Stimulated activated memory B cell treated with anti-CD40 and anti-IgM and Interleukin-4, amounts not matched to agents 10 μg/mL and 1 μg/mL and 100 μg/mL, for 72 hours (primary cell): ENCODE data around the gene ZFTA.

Experiments used
- ATAC-seq: fragments of 150-1000 bp; cut with Tn5 transposase; 2 replicates; pipeline ENCODE4 v1.10.0; 2021
- H3K27ac Mint-ChIP-seq: one replicate; pipeline ENCODE4 v1.8.0; 2022; ENCODE audit warnings: mild to moderate bottlenecking, mixed read lengths
- H3K27me3 Mint-ChIP-seq: one replicate; pipeline ENCODE4 v1.8.0; 2022; ENCODE audit warnings: mixed read lengths
- H3K36me3 Mint-ChIP-seq: one replicate; pipeline ENCODE4 v1.8.0; 2022; ENCODE audit warnings: mixed read lengths
- H3K4me1 Mint-ChIP-seq: one replicate; pipeline ENCODE4 v1.8.0; 2022; ENCODE audit warnings: mixed read lengths
- H3K4me3 Mint-ChIP-seq: one replicate; pipeline ENCODE4 v1.8.0; 2022; ENCODE audit warnings: mild to moderate bottlenecking, moderate library complexity, mixed read lengths
- H3K9me3 Mint-ChIP-seq: one replicate; pipeline ENCODE4 v1.8.0; 2022; ENCODE audit warnings: mixed read lengths

The ZFTA gene

DNA sequence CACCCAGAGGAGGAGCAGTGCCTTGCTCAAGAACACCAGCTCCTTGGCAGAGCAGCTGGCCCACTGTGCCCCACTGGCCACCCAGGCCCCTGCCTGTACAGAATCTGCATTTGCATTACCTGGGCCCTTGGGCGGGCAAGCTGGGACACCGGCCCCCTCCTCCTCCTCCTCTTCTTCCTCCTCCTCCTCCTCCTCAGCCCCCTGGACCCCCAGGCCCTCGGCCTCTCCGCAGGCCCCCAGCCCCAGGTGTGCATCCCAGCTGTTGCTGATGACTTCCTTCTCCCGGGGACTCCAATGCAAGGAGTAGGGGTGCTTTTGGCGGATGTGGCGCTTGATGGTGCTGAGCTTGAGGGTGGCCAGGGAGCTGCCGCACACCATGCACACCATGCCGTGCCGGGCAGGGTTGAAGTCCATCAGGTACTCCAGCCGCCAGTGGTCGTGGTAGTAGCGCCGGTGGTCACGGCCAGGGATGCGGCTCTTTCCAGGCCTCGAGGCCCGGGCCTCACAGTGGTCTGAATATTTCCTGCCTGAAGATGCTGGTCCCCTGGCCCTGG, 2.8 kb downstream of the ZFTA start:
- no peaks in the 10 kb centered on the region for H3K36me3 Mint-ChIP-seq
- peaks cover 25% of the 10 kb centered on the region for H3K4me1 Mint-ChIP-seq
- no peak for ATAC-seq
- no peaks in the 10 kb centered on the region for H3K9me3 Mint-ChIP-seq
- no peak overlapping the region for H3K4me3 Mint-ChIP-seq
- no peak overlapping the region for H3K27ac Mint-ChIP-seq
- no peaks in the 10 kb centered on the region for H3K27me3 Mint-ChIP-seq

DNA sequence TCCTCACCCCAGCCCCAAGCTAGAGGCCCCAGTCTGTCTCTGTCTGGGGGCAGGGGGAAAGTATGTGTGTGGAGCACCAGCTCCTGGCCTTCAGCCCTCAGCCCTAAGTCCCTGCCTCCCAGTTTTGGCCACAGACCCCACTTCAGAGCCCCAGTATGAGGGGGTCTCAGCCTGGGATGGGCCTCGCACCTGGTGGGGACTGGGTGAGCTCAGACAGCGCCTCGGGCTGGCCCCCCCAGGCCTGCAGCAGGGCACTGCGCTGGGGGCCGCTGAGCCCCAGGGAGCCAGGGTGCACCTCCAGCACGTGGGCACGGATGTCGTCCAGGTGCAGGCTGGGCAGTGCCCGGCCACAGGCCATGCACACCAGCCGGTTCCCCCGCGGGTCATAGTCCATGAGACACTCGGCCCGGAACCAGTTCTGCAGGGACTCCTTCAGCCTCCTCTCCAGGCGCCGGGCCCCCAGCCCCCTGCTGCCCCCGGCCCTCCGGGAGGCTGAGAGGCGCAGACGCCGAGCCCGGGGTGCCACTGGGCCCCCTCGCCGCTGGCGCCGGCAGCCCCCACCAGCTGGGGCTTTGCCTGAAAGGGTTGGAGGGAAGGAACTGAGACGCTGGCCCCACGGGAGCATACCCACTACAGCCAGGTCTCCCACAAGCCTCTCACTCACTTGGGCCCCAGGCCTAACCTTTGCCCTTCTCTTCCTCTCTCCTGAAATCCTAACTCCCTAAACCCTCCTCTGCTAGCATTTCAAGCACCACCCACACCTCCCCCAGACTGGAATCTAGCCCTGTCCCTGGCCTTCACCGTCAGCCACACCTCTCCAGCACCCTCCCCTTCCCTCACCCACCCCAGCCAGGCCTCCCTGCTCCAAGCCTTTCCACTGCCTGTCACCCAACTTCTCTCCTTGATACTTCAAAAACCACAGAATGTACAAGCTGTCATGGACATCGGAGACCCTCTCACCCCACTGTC, 3.6 kb downstream of the ZFTA start:
- Mint-ChIP-seq H3K27me3 (no peaks in the 10 kb centered on the region), H3K4me3 (no peak overlapping the region), H3K27ac (no peak overlapping the region), H3K36me3 (no peaks in the 10 kb centered on the region), H3K4me1 (peaks cover 20% of the 10 kb centered on the region), H3K9me3 (no peaks in the 10 kb centered on the region)
- ATAC-seq, result no peak

DNA sequence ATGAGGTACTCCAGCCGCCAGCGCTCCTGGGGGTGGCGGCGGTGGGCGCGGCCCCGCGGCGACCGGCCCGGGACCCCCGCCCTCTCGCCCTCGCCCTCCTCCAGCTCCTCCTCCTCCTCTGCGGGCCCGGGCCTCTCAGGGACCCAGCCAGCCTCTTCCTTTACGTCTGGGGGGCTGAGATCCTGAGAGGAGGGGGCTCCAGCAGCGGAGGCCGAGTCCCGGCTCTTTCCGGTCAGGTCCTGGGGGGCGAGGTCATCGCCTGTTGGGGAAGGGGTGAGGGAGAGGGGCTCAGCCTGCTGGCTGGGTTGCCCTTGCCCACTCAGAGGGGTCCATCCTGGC, 4.3 kb downstream of the ZFTA start:
- H3K27ac Mint-ChIP-seq, result no peak overlapping the region

DNA sequence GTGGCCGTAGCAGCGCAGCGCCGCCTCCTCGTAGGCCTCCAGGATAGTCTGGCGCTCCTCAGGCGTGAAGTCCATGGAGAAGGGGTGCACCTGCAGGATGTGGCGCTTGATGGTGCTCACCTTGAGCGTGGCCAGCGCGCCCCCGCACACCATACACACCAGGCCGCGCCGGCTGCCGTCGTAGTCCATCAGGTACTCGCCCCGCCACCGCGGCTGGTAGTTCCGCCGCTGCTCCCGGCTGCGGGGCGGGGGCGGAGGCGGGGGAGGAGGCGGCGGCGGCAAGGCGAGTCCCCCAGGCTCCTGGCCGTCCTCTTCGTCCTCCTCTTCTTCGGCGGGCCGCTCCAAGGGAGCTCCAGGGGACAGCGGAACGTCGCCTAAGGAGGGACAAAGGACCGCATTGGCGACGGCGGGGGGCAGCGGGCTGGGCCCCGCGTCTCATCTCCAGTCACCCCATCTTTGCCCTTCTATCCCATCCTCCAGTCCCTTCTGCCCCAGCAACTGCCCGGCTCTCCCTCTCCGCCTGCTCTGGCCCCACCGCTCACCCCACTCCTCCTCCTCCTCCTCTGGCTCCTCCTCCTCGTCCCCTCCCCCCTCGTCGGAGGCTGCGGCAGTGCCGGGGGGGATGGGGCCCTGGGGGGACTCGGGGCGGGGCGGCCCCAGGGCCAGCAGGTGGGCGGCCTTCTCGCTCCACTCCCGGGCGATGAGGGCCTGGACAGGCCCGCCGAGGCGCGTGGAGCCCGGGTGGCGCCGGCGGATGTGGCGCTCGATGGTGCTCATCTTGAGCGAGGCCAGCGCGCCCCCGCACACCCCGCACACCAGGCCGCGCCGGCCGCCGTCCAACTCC, 4.9 kb downstream of the ZFTA start:
- ATAC-seq, result peak; percentile 2
- H3K4me1 Mint-ChIP-seq, result peaks cover 19% of the 10 kb centered on the region
- no peaks in the 10 kb centered on the region for H3K9me3 Mint-ChIP-seq
- H3K27me3 Mint-ChIP-seq, result no peaks in the 10 kb centered on the region
- H3K4me3 Mint-ChIP-seq, result no peak overlapping the region
- H3K36me3 Mint-ChIP-seq, result no peaks in the 10 kb centered on the region
- no peak overlapping the region for H3K27ac Mint-ChIP-seq

More for the DNA sequence above, 4.3 kb downstream of the ZFTA start:
- Mint-ChIP-seq H3K4me3 (no peak overlapping the region), H3K27me3 (no peaks in the 10 kb centered on the region), H3K36me3 (no peaks in the 10 kb centered on the region), H3K4me1 (peaks cover 19% of the 10 kb centered on the region), H3K9me3 (no peaks in the 10 kb centered on the region)
- ATAC-seq, result no peak

DNA sequence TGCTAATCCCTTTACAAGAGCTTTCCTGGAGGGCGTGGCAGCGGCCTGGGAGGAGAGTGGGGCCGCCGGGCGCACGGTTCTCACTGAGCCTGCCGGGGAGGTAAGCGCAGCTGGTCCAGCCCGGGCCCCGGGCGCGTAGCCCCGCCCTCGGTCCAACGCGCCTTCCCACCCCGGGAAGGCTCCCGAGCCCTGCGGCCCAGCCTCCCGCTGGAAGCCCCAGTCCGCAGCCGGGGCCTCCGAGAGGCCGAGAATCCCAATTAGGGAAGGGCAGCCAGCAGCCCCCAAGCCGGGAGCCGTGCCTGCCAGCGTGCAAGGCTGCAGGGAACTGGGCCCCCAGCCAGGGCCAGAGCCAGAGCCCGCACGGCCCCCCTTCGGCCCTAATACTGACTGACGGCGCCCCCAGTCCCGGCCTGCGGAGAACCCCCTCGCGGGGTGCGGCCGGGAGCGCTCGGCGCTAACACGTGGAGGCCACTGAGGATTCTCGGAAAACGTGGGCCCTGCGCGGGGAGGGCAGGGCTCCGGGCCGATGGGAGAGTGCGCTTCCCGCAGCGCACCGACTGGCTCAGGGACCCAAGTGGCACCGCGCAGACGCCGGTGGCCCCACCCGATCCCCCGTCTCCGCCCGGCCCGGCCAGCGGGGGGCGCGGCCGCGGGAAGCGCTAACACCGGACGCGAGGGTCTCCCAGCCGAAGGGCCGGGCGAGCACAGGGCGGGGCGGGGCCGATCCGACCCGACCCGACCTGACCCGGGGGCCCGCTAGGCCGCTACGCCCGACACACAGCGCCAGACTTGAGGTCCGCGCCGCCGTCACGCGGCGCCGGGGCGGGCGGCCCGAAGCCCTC, 5.7 kb downstream of the ZFTA start:
- no peak overlapping the region for H3K4me3 Mint-ChIP-seq
- H3K9me3 Mint-ChIP-seq, result no peaks in the 10 kb centered on the region
- ATAC-seq, result peak; percentile 22
- H3K36me3 Mint-ChIP-seq, result no peaks in the 10 kb centered on the region
- no peaks in the 10 kb centered on the region for H3K27me3 Mint-ChIP-seq
- no peak overlapping the region for H3K27ac Mint-ChIP-seq
- peaks cover 18% of the 10 kb centered on the region for H3K4me1 Mint-ChIP-seq

DNA sequence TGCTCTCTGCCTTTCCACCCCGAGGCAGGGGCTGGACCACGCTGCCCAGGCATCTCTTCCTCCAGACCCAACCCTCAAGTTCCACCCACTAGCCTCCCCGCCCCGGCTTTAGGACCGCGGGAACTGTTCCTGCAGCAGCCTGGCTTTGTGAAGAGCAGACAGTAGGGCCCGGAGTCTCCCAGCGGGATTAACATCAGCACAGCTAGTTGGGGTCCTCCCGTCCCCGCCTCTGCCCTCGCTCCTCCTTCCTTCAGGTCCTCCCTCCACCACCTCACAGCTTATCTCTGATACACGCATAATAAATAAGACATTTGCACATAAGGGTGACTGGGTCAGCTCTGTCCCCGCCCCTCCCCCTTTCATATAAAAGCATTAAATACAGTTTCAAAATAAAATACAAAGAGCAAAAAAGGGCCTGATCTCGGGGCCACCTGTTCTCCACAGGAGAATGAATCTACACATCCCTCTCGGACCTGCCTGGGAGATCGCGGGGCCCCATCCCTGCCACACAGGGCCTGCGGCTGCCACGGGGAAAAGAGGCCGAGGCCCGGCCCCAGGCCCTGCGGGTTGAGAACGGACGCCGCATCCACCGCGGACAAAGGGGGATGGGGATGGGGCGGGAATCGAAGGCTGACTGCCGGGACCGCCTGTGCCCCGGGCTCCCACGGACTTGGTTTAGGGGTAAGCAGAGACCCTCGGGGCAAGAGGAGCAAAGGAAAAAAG, 6.5 kb downstream of the ZFTA start:
- no peaks in the 10 kb centered on the region for H3K36me3 Mint-ChIP-seq
- ATAC-seq, result no peak
- no peaks in the 10 kb centered on the region for H3K27me3 Mint-ChIP-seq
- no peak overlapping the region for H3K27ac Mint-ChIP-seq
- no peak overlapping the region for H3K4me3 Mint-ChIP-seq
- H3K4me1 Mint-ChIP-seq, result peaks cover 10% of the 10 kb centered on the region
- no peaks in the 10 kb centered on the region for H3K9me3 Mint-ChIP-seq

DNA sequence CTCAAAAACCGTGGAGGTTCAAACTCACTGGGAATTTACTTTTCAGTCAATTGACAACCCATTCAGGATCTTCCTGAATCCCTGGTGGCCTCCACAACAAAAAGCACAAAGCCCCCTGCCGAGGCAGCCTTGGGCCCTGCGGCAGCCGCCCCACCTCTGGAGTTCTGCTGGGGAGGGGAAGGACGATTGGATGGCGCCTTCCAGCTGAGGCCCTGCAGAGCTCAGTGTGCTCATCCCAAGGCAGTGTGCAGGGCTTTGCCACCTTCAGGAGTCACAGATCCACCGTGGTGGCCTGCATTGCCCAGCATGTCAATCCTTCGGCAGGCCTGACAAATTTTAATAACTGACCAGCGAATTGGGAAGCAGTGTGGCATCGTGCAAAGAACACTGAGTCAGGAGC, 7.4 kb downstream of the ZFTA start:
- Mint-ChIP-seq H3K4me3 (no peak overlapping the region), H3K4me1 (peaks cover under 1% of the 10 kb centered on the region), H3K27me3 (no peaks in the 10 kb centered on the region), H3K36me3 (no peaks in the 10 kb centered on the region), H3K9me3 (no peaks in the 10 kb centered on the region), H3K27ac (no peak overlapping the region)
- no peak for ATAC-seq

DNA sequence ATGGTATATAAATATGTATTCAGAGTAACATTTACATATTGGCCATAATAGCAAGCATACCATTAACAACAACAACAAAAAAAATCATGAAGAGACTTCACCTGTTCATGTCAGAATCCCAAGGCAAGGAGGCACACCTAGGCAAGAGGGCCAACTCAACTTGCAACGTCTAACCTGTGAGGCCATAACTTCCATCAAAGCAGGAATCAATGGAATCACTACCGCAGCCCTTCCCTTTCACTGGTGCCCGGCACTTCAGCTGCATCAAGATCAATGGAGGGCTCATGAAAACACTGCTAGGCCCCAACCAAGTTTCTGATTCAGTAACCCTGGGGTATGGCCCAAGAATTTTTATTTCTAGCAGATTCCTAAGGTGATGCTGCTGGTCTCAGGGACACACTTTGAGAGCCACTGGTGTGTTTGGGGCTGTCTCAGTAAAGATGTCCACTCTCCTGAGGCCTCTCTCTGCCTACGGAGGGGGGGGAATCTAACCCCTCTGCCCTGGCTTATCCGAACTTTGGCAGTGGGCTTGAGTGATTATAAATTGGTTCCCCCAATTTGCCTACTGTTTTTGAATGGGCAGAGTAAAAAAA, 8.0 kb downstream of the ZFTA start:
- Mint-ChIP-seq H3K4me1 (no peaks in the 10 kb centered on the region), H3K36me3 (no peaks in the 10 kb centered on the region), H3K27ac (no peak overlapping the region), H3K4me3 (no peak overlapping the region), H3K9me3 (no peaks in the 10 kb centered on the region), H3K27me3 (no peaks in the 10 kb centered on the region)
- no peak for ATAC-seq

DNA sequence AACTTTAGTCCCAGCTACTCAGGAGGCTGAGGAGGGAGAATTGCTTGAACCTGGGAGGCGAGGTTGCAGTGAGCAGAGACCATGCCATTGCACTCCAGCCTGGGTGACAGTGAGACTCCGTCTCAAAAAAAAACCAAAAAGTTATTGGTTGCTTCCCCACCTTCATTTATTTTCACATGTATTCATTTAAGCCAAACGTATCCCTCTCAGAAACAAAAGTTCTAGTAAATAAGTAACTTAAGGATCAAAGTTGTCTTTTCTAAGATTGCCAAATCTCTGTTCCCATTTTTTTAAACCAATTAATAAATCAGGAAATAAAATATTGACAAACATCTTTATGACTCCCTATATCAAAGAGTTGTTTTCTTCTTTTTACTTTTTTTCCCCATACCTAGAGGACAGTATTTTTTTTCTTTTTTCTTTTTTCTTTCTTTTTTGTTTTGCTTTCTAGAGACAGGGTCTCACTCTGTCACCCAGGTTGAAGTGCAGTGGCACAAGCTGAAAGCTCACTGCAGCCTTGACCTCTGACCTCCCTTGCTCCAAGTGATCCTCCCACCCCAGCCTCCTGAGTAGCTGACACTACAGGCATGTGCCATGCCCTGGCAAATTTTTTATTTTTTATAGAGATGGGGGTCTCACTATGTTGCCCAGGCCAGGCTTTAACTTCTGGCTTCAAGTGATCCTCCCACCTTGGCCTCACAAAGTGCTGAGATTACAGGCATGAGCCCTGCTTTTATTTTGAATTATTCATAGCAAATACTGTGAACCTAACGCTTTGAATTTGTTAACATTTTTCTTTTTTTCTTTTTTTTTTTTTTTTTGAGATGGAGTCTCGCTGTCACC, 11.4 kb downstream of the ZFTA start:
- no peak for ATAC-seq
- Mint-ChIP-seq H3K27me3 (no peaks in the 10 kb centered on the region), H3K36me3 (peaks cover 16% of the 10 kb centered on the region), H3K4me3 (no peak overlapping the region), H3K4me1 (no peaks in the 10 kb centered on the region), H3K9me3 (no peaks in the 10 kb centered on the region), H3K27ac (no peak overlapping the region)

DNA sequence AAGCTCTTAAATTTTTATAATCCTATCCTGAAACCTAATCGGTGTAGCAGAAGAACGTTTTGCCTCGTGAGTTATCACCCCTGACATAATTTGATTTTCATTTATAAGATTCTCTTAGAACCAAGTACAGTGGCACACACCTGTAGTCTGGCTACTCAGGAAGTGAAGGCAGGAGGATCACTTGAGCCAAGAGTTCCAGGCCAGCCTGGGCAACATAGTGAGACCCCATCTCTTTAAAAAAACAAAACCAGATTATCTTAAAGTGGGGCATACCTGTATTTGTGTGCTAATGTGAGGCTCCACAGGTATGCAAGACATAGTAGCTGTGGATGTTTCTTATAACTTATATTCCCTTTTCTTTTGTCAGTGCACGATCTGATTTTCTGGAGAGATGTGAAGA, 19.0 kb downstream of the ZFTA start:
- Mint-ChIP-seq H3K4me1 (no peaks in the 10 kb centered on the region), H3K4me3 (no peak overlapping the region), H3K27ac (no peak overlapping the region)

DNA sequence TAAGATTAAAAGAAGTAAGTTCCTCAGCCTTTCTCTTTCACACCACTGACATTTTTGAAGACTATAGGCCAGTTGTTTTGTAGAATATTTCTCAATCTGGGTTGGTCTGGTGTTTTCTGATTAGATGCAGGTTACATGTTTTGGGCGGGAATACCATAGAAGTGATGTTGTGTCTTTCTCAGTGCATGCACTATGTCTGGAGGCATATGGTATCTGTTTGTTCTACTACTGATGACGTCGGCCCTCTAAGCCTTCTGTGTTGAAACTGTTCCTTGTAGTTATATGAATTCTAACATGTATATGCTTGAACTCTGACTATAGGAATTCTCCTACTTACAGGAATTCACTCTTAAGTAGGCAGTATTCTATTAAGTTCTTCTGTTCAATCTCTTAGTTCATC, 21.6 kb downstream of the ZFTA start:
- Mint-ChIP-seq H3K9me3 (no peaks in the 10 kb centered on the region), H3K36me3 (peaks cover 15% of the 10 kb centered on the region), H3K27me3 (no peaks in the 10 kb centered on the region), H3K27ac (no peak overlapping the region), H3K4me1 (no peaks in the 10 kb centered on the region), H3K4me3 (no peak overlapping the region)
- no peak for ATAC-seq

More for the DNA sequence above, 19.0 kb downstream of the ZFTA start:
- H3K27me3 Mint-ChIP-seq, result no peaks in the 10 kb centered on the region
- peaks cover 33% of the 10 kb centered on the region for H3K36me3 Mint-ChIP-seq
- no peak for ATAC-seq
- no peaks in the 10 kb centered on the region for H3K9me3 Mint-ChIP-seq

DNA sequence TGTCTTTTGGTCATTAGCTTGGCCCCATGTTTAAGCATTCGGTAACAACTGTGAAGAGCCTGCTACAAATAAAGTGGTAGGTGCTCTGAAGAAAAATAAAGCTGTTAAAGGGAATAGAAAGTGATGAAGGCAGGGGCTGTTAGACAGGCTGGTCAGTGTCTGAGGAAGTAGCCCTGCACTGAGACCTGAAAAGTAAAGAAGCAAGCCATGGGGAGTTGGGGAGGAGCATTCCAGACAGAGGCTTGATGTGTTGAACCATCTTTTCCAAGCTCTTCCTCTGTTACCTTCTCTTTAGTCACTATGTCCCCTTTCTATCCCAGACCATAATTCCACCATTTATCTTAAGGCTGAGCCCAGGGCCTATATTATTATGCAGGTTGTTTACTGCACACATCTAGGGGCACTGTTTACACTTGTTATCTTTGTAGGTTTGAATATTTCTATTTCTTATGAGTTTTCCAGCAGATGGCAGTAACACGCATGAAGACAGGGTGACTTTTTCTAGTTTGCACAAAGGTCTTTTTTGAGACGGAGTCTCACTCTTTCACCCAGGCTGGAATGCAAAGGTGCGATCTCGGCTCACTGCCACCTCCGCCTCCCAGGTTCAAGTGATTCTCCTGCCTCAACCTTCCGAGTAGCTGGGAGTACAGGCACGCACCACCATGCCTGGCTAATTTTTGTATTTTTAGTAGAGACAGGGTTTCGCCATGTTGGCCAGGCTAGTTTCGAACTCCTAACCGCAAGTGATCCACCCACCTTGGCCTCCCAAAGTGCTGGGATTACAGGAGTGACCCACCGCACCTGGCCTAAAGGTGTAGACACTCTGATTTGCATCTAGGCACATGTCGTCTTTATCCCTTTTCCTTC, 23.0 kb downstream of the ZFTA start:
- ATAC-seq, result no peak
- Mint-ChIP-seq H3K9me3 (no peaks in the 10 kb centered on the region), H3K27ac (no peak overlapping the region), H3K36me3 (peaks cover 6% of the 10 kb centered on the region), H3K27me3 (no peaks in the 10 kb centered on the region), H3K4me3 (no peak overlapping the region), H3K4me1 (no peaks in the 10 kb centered on the region)
